Adrenal gland (tissue), 5 donors: ENCODE data around the gene WDR59.

Experiments used
- POLR2A ChIP-seq, 2 donors: fragments of 450-650 bp; IDR thresholded peaks; one replicate each; pipeline ENCODE4 v1.6.1; 2017; ENCODE audit warnings: antibody characterized with exemption in 2 of 2, mild to moderate bottlenecking in 2 of 2, moderate library complexity in 1 of 2
- TF ChIP-seq, protein P1 (sequence below), 6 experiments: fragments of 450-650 bp in 4 of 6; fragments of 200-600 bp in 2 of 6; sonication (generic) in 1 of 6; IDR thresholded peaks; 1 replicate in 5 of 6; 2 replicates in 1 of 6; pipeline versions ENCODE4 v1.5.1 to v1.8.0; 2016 to 2021; ENCODE audit warnings: antibody characterized with exemption in 6 of 6, mild to moderate bottlenecking in 2 of 6, moderate library complexity in 1 of 6
- donor health status: DM: no; HTN: no; CAD: no.

DNA sequence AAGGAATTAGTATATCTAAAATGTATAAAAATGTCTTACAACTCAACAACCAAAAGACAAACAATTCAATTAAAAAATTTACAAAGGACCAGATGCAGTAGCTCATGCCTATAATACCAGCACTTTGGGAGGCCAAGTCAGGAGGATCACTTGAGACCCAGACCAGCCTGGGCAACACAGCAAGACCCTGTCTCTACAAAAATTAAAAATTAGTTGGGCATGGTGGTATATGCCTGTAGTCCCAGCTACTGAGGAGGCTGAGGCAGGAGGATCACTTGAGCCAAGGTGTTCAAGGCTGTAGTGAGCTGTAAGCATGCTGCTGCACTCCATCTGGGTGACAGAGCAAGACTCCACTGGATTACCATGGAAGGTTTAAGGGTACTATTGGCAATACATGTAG lies 47.7 kb upstream of the WDR59 start:
- TF ChIP-seq, protein P1, sequence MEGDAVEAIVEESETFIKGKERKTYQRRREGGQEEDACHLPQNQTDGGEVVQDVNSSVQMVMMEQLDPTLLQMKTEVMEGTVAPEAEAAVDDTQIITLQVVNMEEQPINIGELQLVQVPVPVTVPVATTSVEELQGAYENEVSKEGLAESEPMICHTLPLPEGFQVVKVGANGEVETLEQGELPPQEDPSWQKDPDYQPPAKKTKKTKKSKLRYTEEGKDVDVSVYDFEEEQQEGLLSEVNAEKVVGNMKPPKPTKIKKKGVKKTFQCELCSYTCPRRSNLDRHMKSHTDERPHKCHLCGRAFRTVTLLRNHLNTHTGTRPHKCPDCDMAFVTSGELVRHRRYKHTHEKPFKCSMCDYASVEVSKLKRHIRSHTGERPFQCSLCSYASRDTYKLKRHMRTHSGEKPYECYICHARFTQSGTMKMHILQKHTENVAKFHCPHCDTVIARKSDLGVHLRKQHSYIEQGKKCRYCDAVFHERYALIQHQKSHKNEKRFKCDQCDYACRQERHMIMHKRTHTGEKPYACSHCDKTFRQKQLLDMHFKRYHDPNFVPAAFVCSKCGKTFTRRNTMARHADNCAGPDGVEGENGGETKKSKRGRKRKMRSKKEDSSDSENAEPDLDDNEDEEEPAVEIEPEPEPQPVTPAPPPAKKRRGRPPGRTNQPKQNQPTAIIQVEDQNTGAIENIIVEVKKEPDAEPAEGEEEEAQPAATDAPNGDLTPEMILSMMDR (IDR thresholded peaks at IDR 0.05), result no peak
- TF ChIP-seq POLR2A (IDR thresholded peaks at IDR 0.05), result no peak
